ENCODE data around the gene PITPNM2.

- TF ChIP-seq CTCF (optimal IDR thresholded peaks at IDR 0.05 in 1 of 3, IDR thresholded peaks at IDR 0.05 in 1 of 3, conservative IDR thresholded peaks at IDR 0.05 in 1 of 3; ENCODE audit: extremely low read depth in 1 of 3, insufficient read depth in 2 of 3, low read length in 3 of 3), result no peak
- no peak for TF ChIP-seq EZH2 (IDR thresholded peaks at IDR 0.05; ENCODE audit: low read length)
Measured at GRCh38 chr12:123120452-123121166, 30.3 kb downstream of the PITPNM2 start.
